T-helper 2 cell treated with Interferon-gamma antibody and Interleukin-4, amounts not matched to agents 100 ng/mL and 5 ng/mL, for 36 hours (primary cell): ENCODE results near the gene RNF213. TPM values are rescaled to one million over a fixed set of nuclear protein-coding genes. Genes with fewer than 3 reads are reported as not detected.

Experiments used
- intact Hi-C: fragments of 100-400 bp; cut with micrococcal nuclease; formaldehyde crosslinking; loops from one replicate; pipeline ENCODE4 v1.15.1; 2023
- total RNA-seq: library from RNA; stranded (reverse); gene quantifications from 2 replicates; pipeline ENCODE4 v1.2.3, GENCODE V29; 2022

Gene RNF213
- total RNA-seq, 1 donor from 2014 or later = 605 TPM

DNA sequence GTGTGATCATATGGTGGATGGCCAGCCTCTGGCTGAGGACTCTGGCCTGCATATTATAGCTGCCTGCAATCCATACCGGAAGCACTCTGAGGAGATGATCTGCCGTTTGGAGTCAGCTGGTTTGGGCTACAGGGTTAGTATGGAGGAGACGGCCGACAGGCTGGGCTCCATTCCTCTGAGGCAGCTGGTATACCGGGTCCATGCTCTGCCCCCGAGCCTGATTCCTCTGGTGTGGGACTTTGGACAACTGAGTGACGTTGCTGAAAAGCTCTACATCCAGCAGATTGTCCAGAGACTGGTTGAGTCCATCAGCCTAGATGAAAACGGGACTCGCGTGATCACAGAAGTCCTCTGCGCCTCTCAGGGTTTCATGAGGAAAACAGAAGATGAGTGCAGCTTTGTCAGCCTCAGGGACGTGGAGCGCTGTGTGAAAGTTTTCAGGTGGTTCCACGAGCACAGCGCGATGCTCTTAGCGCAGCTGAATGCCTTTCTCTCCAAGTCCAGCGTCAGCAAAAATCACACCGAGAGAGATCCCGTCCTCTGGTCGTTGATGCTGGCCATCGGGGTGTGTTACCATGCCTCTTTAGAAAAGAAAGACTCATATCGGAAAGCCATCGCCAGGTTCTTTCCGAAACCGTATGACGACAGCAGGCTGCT is 85.3 kb downstream of the RNF213 start:
- intact Hi-C loops = no loop called here

GRCh38 chr17:80346498-80347275 is 86.0 kb downstream of the RNF213 start:
- intact Hi-C loops = no loop called here

GRCh38 chr17:80347536-80347935 is 86.9 kb downstream of the RNF213 start:
- intact Hi-C loops = no loop called here

- intact Hi-C loops = no loop called here
Observed at GRCh38 chr17:80347948-80348351, 87.3 kb downstream of the RNF213 start.

- intact Hi-C loops = no loop called here
Observed at GRCh38 chr17:80348551-80349150, 88.0 kb downstream of the RNF213 start.

- intact Hi-C loops = no loop called here
Observed at GRCh38 chr17:80349151-80349651, 88.5 kb downstream of the RNF213 start.

DNA sequence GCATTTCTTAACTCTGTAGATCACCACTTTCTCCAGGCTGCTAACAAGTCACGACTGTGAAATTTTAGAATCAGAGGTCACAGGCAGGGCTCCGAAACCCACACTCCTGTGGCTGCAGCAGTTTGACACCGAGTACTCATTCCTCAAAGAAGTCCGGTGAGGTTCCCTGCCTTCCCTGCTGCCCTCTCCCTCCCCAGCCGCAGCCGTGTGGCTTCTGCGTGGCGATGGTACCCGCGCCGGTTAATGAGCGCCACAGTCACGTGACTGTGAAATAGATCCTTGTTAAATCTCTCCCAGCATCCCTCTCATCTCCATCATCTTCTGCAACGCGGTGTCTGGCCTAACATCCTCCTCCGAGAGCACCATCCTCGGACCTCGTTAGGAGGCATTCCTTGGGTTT is 89.1 kb downstream of the RNF213 start:
- intact Hi-C loops = no loop called here

- intact Hi-C loops = no loop called here
Observed at GRCh38 chr17:80352216-80352895, 91.7 kb downstream of the RNF213 start.

GRCh38 chr17:80352991-80353665 is 92.5 kb downstream of the RNF213 start:
- intact Hi-C loops = no loop called here

- intact Hi-C loops = no loop called here
Observed at GRCh38 chr17:80353718-80354275, 93.1 kb downstream of the RNF213 start.

- intact Hi-C loops = no loop called here
Observed at GRCh38 chr17:80354336-80354735, 93.7 kb downstream of the RNF213 start.

DNA sequence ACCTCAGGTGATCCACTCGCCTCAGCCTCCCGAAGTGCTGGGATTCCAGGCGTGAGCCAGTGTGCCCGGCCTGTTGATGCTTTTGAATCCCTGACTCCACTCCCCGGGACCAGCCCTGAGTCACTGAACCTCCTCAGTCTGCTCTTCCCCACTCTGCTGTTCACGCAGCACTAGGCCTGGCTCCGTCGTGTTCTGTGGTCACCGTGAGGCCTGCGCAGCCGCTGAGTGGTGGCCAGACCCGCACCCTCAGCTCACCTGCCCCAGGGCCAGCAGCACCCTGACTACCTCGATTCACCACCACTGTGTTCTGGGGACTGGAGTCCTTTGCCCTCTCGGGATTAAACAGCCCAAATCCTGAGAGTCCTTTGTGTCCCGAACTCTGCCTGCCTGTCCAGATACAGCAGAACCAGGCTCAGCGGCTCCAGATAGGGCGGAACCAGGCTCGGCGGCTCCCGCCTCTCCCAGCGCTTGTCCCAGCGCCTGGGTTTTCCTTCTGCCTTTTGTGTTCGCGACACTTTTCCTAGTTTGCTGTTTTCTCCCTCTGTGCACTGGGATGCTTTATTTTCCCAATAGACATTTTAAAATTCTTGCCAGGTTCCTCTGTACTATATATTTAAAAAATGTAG is 95.7 kb downstream of the RNF213 start:
- intact Hi-C loops = no loop called here

DNA sequence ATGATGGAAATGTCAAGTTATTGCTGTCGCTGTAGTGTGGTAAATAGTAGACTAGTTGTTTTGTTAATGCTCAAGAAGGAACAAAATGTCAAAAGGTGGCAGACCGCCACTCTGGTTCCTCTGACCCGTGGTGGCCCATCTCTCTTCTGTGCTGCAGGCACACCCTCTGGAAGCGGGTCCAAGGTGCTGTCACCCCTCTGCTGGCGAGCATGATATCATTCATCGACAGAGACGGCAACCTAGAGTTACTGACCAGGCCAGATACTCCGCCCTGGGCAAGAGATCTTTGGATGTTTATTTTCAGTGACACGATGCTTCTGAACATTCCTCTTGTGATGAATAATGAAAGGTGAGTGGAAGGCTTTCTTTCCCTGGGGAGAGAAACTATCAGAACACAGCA is 97.5 kb downstream of the RNF213 start:
- intact Hi-C loops = no loop called here

DNA sequence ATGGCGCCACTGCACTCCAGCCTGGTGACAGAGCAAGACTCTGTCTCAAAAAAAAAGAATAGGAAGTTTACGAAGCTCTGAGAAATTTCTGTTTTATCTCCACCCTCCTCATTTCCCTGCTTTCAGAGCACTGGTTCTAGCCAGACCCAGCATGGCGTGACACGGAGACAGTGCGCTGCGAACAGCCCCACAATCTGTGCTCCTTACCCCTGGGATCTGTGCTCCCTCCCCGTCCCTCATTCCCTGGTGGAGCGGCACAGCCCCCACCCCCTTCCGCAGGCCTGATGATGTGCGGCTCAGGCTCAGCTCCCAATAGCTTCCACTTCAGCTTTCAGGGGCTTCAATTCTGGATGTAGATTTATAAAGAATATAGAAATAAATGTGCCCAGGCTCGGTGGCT is 98.2 kb downstream of the RNF213 start:
- intact Hi-C loops = no loop called here

DNA sequence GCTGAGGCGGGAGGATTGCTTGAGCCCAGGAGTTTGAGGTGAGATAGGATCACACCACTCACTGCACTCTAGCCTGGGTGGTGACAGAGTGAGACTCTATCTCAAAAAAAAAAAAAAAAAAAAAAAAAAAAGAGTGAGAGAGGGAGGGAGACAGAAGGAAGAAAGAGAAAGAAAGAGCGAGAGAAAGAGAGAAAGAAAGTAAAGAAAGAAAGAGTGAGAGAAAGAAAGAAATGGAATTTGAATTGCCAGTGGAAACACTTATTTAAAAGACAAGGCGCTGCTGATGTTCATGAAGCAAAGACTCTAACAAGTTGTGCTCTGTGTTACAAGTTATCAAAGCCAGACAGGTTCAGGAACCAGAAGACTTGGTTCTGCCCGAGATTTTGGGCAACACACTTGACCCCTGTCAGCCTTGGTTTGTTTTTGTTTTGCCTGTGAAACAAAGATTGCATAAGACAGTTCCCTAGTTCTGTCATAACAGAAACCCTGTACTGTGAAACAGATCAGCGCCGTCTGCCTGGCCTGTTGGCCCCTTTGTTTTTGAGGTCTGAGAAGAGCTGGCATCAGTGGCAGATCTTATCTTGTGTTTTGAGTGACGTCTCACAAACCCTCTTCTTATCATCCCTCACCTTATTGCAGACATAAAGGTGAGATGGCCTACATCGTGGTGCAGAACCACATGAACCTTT is 98.9 kb downstream of the RNF213 start:
- intact Hi-C loops = no loop called here

GRCh38 chr17:80360396-80360795 is 99.7 kb downstream of the RNF213 start:
- intact Hi-C loops = no loop called here

DNA sequence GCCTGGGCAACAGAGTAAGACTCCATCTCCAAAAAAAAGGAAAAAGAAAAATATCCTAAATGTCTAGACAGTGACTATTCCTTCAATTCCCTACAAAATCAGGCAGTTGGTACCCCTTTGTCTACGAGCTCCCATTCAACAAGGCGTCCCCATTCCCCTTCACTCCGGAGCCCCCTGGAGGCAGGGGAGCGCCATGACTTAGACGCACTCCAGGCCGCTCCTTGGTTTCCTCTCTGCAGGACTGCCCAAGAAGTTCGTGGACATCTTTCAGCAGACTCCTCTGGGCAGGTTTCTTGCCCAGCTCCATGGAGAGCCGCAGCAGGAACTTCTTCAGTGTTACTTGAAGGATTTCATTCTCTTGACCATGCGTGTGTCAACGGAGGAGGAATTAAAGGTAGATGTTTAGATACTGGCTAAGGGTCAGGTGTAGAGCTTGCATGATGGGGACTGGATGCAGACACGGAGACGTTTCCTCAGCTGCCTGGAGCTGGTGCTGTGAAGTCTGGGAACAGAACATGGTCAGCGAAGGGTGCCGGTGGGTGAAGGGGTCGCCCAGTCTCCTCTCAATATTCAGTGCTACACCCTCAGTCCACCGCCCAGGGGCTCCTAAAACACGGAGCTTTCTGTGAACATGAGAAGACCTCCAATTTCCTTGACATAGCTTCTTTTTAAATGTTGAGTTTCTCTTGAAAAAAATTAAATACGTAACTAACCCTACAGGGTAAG is 101.0 kb downstream of the RNF213 start:
- intact Hi-C loops = no loop called here

GRCh38 chr17:80362428-80363119 is 101.9 kb downstream of the RNF213 start:
- intact Hi-C loops = no loop called here

DNA sequence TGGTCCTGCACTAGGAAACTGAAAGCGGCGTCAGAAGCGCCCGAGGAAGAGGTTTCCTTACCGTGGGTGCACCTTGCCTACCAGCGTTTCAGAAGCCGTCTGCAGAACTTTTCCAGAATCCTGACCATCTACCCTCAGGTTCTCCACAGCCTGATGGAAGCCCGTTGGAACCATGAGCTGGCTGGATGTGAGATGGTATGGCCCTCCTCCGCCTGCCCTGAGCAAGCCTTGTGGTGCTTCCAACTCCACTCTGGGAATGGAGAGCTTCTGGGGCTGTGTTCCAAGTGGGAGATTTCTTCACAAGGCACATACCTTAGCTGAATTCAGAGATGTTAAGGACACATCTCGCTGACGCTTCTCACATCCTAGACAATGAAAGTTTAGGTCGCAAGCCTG is 102.5 kb downstream of the RNF213 start:
- intact Hi-C loops = no loop called here
